GM23338 (cell line): Measurements from ENCODE around the gene B4GAT1. TPM values are rescaled to one million over a fixed set of nuclear protein-coding genes. Genes with fewer than 3 reads are reported as not detected.

Experiments used
- ATAC-seq: fragments of 200-7000 bp; cut with Tn5 transposase; 3 replicates; pipeline ENCODE4 v1.9.1; 2020
- DNase-seq: peaks from one replicate; pipeline ENCODE4 v3.0.0-alpha.2; 2015; ENCODE audit warnings: low spot score
- H2AFZ ChIP-seq: fragments of 200-600 bp; sonication (generic); 2 replicates; pipeline ENCODE4 v1.8.0; 2016; ENCODE audit warnings: antibody characterized with exemption, mild to moderate bottlenecking, moderate library complexity
- H3F3A ChIP-seq: fragments of 200-600 bp; sonication (generic); replicated peaks from 2 replicates; pipeline ENCODE4 v1.8.0; 2017; ENCODE audit warnings: antibody characterized with exemption, mixed run types, low read depth
- H3K27ac ChIP-seq: fragments of 200-600 bp; sonication (generic); 2 replicates; pipeline ENCODE4 v1.6.1; 2016; ENCODE audit warnings: low read depth
- H3K27me3 ChIP-seq: fragments of 200-600 bp; sonication (generic); 2 replicates; pipeline ENCODE4 v1.8.0; 2016; ENCODE audit warnings: mild to moderate bottlenecking, mixed run types, moderate library complexity; ENCODE audit not compliant: insufficient read depth
- H3K36me3 ChIP-seq: fragments of 200-600 bp; sonication (generic); 2 replicates; pipeline ENCODE4 v1.8.0; 2016; ENCODE audit warnings: mild to moderate bottlenecking; ENCODE audit not compliant: insufficient read depth
- H3K4me1 ChIP-seq: fragments of 200-600 bp; sonication (generic); 2 replicates; pipeline ENCODE4 v1.8.0; 2016; ENCODE audit warnings: mild to moderate bottlenecking, moderate library complexity; ENCODE audit not compliant: insufficient read depth
- H3K4me2 ChIP-seq: fragments of 200-600 bp; sonication (generic); 2 replicates; pipeline ENCODE4 v1.7.1; 2017; ENCODE audit warnings: mixed run types
- H3K4me3 ChIP-seq: fragments of 200-600 bp; sonication (generic); 2 replicates; pipeline ENCODE4 v1.6.1; 2016; ENCODE audit warnings: mixed run types
- H3K79me2 ChIP-seq: fragments of 200-600 bp; sonication (generic); replicated peaks from 2 replicates; pipeline ENCODE4 v1.8.0; 2017; ENCODE audit warnings: mild to moderate bottlenecking; ENCODE audit not compliant: insufficient read depth
- H3K9me2 ChIP-seq: fragments of 200-600 bp; sonication (generic); 2 replicates; pipeline ENCODE4 v1.8.0; 2017; ENCODE audit not compliant: insufficient read depth
- H4K20me1 ChIP-seq: fragments of 200-600 bp; sonication (generic); replicated peaks from 2 replicates; pipeline ENCODE4 v1.8.0; 2017; ENCODE audit warnings: mild to moderate bottlenecking; ENCODE audit not compliant: insufficient read depth
- H3K27ac Mint-ChIP-seq: 2 replicates; pipeline ENCODE4 v1.8.0; 2020; ENCODE audit warnings: inconsistent platforms, mild to moderate bottlenecking, moderate library complexity, mixed read lengths
- H3K27me3 Mint-ChIP-seq: 3 replicates; pipeline ENCODE4 v1.8.0; 2022; ENCODE audit warnings: low read depth, mild to moderate bottlenecking, moderate library complexity, mixed read lengths, inconsistent platforms; ENCODE audit not compliant: insufficient read depth, poor library complexity
- H3K36me3 Mint-ChIP-seq: 3 replicates; pipeline ENCODE4 v1.8.0; 2021; ENCODE audit warnings: low read depth, mild to moderate bottlenecking, inconsistent platforms, moderate library complexity, mixed read lengths
- H3K4me1 Mint-ChIP-seq: 3 replicates; pipeline ENCODE4 v1.8.0; 2020; ENCODE audit warnings: mild to moderate bottlenecking, inconsistent platforms, mixed read lengths
- H3K4me3 Mint-ChIP-seq: 3 replicates; pipeline ENCODE4 v1.8.0; 2021; ENCODE audit warnings: moderate library complexity, mild to moderate bottlenecking, inconsistent platforms, mixed read lengths
- H3K9me3 Mint-ChIP-seq: 3 replicates; pipeline ENCODE4 v1.8.0; 2020; ENCODE audit warnings: moderate library complexity, mild to moderate bottlenecking, inconsistent platforms, mixed read lengths
- EZH2 ChIP-seq: fragments of 200-600 bp; sonication (generic); IDR thresholded peaks from one replicate; pipeline ENCODE4 v1.8.0; 2017; ENCODE audit warnings: antibody characterized with exemption, mild to moderate bottlenecking, low read depth; ENCODE audit not compliant: unreplicated experiment
- EZH2phosphoT487 ChIP-seq: fragments of 200-600 bp; sonication (generic); IDR thresholded peaks from one replicate; pipeline ENCODE4 v1.8.1; 2018; ENCODE audit warnings: antibody characterized with exemption; ENCODE audit not compliant: unreplicated experiment
- NANOG ChIP-seq: IDR thresholded peaks from 2 replicates; pipeline ENCODE4 v1.6.1; 2016; ENCODE audit warnings: antibody characterized with exemption, borderline replicate concordance
- polyA plus RNA-seq: library from polyadenylated mRNA; unstranded; fragments of >200 nt; fragmentation: Nextera tagmentation; extraction: Ambion mirVana; gene quantifications from 2 replicates; pipeline ENCODE4 v1.2.1, GENCODE V29; 2016
- total RNA-seq: library from RNA; depleted of rRNA; stranded (reverse); fragments of >200 nt; shearing (Covaris generic); gene quantifications from 2 replicates; pipeline ENCODE4 v1.2.3, GENCODE V29; 2014
- TF ChIP-seq, protein P1 (sequence below): IDR thresholded peaks from one replicate; pipeline ENCODE4 v1.6.1; 2018; ENCODE audit warnings: antibody characterized with exemption; ENCODE audit not compliant: unreplicated experiment
- TF ChIP-seq, protein P2 (sequence below): IDR thresholded peaks from 2 replicates; pipeline ENCODE4 v1.6.1; 2016; ENCODE audit warnings: antibody characterized with exemption
- TF ChIP-seq, protein P3 (sequence below), 2 experiments: fragments of 200-600 bp in 1 of 2; sonication (generic) in 1 of 2; conservative IDR thresholded peaks; 2 replicates each; pipeline versions ENCODE4 v1.5.1 to v1.6.1; 2016 to 2017; ENCODE audit warnings: antibody characterized with exemption in 2 of 2, low read depth in 2 of 2, mild to moderate bottlenecking in 2 of 2, moderate library complexity in 1 of 2

Gene B4GAT1
- total and polyA plus RNA-seq, 2 experiments from 2014 or later, result 23.5 to 41.9 TPM

DNA sequence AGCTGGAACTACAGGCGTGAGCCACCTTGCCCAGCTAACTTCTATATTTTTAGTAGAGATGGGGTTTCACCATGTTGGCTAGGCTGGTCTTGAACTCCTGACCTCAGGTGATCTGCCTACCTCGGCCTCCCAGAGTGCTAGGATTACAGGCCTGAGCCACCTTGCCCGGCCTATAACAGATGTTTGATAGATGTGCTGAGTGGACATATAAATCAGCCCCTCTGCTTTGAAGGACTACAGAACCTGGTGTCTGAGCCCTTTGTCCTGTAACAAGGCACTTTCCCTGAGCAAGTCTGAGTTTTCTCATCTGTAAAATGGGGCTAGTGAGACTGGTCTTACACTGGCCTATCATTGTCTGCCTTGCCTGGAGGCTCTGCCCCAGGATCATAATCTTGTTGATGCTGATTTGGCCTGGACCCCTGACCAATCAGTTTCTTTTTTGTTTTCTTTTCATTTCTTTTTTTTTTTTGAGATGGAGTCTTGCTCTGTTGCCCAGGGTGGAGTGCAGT lies 18.2 kb downstream of the B4GAT1 start (continued):
- TF ChIP-seq, protein P1, sequence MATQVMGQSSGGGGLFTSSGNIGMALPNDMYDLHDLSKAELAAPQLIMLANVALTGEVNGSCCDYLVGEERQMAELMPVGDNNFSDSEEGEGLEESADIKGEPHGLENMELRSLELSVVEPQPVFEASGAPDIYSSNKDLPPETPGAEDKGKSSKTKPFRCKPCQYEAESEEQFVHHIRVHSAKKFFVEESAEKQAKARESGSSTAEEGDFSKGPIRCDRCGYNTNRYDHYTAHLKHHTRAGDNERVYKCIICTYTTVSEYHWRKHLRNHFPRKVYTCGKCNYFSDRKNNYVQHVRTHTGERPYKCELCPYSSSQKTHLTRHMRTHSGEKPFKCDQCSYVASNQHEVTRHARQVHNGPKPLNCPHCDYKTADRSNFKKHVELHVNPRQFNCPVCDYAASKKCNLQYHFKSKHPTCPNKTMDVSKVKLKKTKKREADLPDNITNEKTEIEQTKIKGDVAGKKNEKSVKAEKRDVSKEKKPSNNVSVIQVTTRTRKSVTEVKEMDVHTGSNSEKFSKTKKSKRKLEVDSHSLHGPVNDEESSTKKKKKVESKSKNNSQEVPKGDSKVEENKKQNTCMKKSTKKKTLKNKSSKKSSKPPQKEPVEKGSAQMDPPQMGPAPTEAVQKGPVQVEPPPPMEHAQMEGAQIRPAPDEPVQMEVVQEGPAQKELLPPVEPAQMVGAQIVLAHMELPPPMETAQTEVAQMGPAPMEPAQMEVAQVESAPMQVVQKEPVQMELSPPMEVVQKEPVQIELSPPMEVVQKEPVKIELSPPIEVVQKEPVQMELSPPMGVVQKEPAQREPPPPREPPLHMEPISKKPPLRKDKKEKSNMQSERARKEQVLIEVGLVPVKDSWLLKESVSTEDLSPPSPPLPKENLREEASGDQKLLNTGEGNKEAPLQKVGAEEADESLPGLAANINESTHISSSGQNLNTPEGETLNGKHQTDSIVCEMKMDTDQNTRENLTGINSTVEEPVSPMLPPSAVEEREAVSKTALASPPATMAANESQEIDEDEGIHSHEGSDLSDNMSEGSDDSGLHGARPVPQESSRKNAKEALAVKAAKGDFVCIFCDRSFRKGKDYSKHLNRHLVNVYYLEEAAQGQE, result no peak
- TF ChIP-seq, protein P2, sequence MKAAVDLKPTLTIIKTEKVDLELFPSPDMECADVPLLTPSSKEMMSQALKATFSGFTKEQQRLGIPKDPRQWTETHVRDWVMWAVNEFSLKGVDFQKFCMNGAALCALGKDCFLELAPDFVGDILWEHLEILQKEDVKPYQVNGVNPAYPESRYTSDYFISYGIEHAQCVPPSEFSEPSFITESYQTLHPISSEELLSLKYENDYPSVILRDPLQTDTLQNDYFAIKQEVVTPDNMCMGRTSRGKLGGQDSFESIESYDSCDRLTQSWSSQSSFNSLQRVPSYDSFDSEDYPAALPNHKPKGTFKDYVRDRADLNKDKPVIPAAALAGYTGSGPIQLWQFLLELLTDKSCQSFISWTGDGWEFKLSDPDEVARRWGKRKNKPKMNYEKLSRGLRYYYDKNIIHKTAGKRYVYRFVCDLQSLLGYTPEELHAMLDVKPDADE, result no peak
- TF ChIP-seq, protein P3, sequence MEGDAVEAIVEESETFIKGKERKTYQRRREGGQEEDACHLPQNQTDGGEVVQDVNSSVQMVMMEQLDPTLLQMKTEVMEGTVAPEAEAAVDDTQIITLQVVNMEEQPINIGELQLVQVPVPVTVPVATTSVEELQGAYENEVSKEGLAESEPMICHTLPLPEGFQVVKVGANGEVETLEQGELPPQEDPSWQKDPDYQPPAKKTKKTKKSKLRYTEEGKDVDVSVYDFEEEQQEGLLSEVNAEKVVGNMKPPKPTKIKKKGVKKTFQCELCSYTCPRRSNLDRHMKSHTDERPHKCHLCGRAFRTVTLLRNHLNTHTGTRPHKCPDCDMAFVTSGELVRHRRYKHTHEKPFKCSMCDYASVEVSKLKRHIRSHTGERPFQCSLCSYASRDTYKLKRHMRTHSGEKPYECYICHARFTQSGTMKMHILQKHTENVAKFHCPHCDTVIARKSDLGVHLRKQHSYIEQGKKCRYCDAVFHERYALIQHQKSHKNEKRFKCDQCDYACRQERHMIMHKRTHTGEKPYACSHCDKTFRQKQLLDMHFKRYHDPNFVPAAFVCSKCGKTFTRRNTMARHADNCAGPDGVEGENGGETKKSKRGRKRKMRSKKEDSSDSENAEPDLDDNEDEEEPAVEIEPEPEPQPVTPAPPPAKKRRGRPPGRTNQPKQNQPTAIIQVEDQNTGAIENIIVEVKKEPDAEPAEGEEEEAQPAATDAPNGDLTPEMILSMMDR (conservative IDR thresholded peaks at IDR 0.05; ENCODE audit: low read depth in 2 of 2), result no peak
- no peak for TF ChIP-seq EZH2phosphoT487
- no peak for TF ChIP-seq NANOG

DNA sequence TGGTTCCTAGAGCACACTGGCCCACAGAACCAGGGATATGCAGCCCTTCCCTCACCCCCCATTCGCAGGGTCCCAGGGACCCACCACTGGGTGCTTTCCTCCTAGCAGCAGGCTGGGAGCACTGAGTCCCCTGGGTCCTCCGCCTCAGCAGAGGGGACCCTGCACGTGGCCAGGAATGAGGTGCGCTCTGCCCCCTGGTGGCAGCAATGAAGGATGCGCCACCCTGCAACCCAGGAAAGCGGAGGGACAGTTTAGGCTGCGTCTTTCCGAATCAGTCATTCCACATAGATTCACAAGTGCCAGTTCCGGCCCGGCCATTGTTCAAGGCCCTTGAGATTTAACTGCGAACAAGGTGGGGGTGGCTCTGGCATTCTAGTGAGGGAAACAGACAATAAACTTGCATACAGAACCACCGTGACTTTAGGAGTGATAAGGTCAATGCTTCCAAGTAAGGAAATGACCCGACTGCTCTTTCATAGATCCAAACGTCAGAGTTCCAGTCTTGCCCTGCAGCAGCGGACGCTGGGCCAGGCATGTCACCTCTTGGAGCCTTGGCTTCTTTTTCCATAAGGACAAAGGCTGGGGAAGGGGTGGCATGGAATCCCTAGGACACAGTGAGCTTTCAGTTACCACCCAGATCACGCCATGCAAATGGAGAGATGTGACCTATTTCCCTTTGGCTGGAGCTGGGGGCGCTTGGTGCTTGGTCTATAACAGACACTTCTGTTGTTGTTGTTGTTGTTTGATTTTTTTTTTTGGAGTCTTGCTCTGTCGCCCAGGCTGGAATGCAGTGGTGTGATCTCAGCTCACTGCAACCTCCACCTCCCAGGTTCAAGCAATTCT lies 18.9 kb downstream of the B4GAT1 start:
- no peaks in the 10 kb centered on the region for H3K27me3 ChIP-seq
- H3K79me2 ChIP-seq, result no peaks in the 10 kb centered on the region
- no peaks in the 10 kb centered on the region for H3K36me3 ChIP-seq
- TF ChIP-seq, protein P3 (conservative IDR thresholded peaks at IDR 0.05; ENCODE audit: low read depth in 2 of 2), result peak; percentile 90 to 98
- TF ChIP-seq EZH2 (no peak), NANOG (peak; percentile 14; the same call in 1 of the 2 replicates)
- no peaks in the 10 kb centered on the region for H4K20me1 ChIP-seq
- peak overlapping the region; percentile 52 for H2AFZ ChIP-seq
- ATAC-seq, result peak; percentile 93
- Mint-ChIP-seq H3K4me1 (peaks cover 21% of the 10 kb centered on the region), H3K27me3 (peaks cover 21% of the 10 kb centered on the region), H3K36me3 (no peaks in the 10 kb centered on the region), H3K27ac (peak overlapping the region; percentile 88), H3K4me3 (peak overlapping the region; percentile 59; the same call in 2 of the 3 replicates), H3K9me3 (no peaks in the 10 kb centered on the region)
- peak; percentile 91 for DNase-seq
- H3K4me3 ChIP-seq, result peak overlapping the region; percentile 26; the same call in 1 of the 2 replicates
- peaks cover 5% of the 10 kb centered on the region; the same call in 1 of the 2 replicates for H3K4me1 ChIP-seq
- H3K4me2 ChIP-seq, result peak overlapping the region; percentile 68
- peak overlapping the region; percentile 46; the same call in 1 of the 2 replicates for H3K27ac ChIP-seq
- H3K9me2 ChIP-seq, result no peaks in the 10 kb centered on the region
- no peaks in the 10 kb centered on the region for H3F3A ChIP-seq
